ACC112 (cell line): ENCODE results near the gene FBP2.

ENCODE experiments used
- H2AFZ ChIP-seq: fragments of 200-600 bp; sonication (generic); one replicate; pipeline ENCODE4 v1.6.0; 2017; ENCODE audit warnings: antibody characterized with exemption, low read length; ENCODE audit not compliant: unreplicated experiment
- H3K27ac ChIP-seq: fragments of 200-600 bp; sonication (generic); 2 replicates; pipeline ENCODE4 v1.5.1; 2014; ENCODE audit warnings: low read depth, mild to moderate bottlenecking, antibody characterized with exemption, low read length, moderate library complexity
- H3K27me3 ChIP-seq: fragments of 200-600 bp; sonication (generic); 2 replicates; pipeline ENCODE4 v1.6.1; 2014; ENCODE audit warnings: mild to moderate bottlenecking, antibody characterized with exemption, low read length, moderate library complexity, mixed read lengths; ENCODE audit not compliant: insufficient read depth
- H3K36me3 ChIP-seq: fragments of 200-600 bp; sonication (generic); 2 replicates; pipeline ENCODE4 v1.6.1; 2016; ENCODE audit warnings: mild to moderate bottlenecking, antibody characterized with exemption, low read length, moderate library complexity, mixed read lengths; ENCODE audit not compliant: insufficient read depth
- H3K4me1 ChIP-seq: fragments of 200-600 bp; sonication (generic); one replicate; pipeline ENCODE4 v1.6.1; 2016; ENCODE audit warnings: low read length, mixed read lengths; ENCODE audit not compliant: insufficient read depth, unreplicated experiment, control insufficient read depth
- H3K4me3 ChIP-seq: fragments of 200-600 bp; sonication (generic); 2 replicates; pipeline ENCODE4 v1.5.1; 2014; ENCODE audit warnings: mild to moderate bottlenecking, low read depth, low read length
- H3K79me2 ChIP-seq: fragments of 200-600 bp; sonication (generic); one replicate; pipeline ENCODE4 v1.6.0; 2016; ENCODE audit warnings: low read length; ENCODE audit not compliant: control insufficient read depth, unreplicated experiment, insufficient read depth

The FBP2 gene

GRCh38 chr9:94586814-94587213 lies 6.8 kb downstream of the FBP2 start:
- H3K4me1 ChIP-seq = peaks cover 11% of the 10 kb centered on the region
- H3K79me2 ChIP-seq = no peaks in the 10 kb centered on the region
- H2AFZ ChIP-seq = peak overlapping the region; percentile 61
- H3K27ac ChIP-seq = no peak overlapping the region; the same call in 1 of the 2 replicates
- peak overlapping the region; percentile 21 for H3K4me3 ChIP-seq
- H3K27me3 ChIP-seq = peaks cover 12% of the 10 kb centered on the region
- no peaks in the 10 kb centered on the region for H3K36me3 ChIP-seq

DNA sequence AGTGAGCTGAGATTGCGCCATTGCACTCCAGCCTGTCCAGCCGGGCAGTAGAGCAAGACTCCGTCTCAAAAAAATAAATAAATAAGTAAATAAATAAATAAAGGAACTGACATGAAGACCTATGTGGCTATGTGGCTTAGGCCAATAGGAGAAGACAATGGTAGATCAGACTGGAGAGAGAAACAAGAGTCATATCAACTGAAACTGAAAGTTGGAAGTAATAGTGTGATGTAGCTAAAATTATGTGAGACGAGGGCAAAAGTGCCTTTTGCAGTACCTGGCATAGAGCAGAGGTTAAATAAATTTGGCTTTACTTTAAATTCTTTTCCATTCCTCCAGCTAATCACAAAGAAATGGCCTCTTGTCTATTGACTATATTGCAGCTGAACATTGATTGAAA lies 7.3 kb downstream of the FBP2 start:
- H3K4me3 ChIP-seq = peak overlapping the region; percentile 21
- no peak overlapping the region; the same call in 1 of the 2 replicates for H3K27ac ChIP-seq
- H3K4me1 ChIP-seq = peaks cover 11% of the 10 kb centered on the region
- H3K36me3 ChIP-seq = no peaks in the 10 kb centered on the region
- H3K79me2 ChIP-seq = no peaks in the 10 kb centered on the region
- peaks cover 7% of the 10 kb centered on the region; the same call in 1 of the 2 replicates for H3K27me3 ChIP-seq
- peak overlapping the region; percentile 61 for H2AFZ ChIP-seq

GRCh38 chr9:94584555-94584954 lies 9.1 kb downstream of the FBP2 start:
- no peak overlapping the region for H3K27ac ChIP-seq
- H2AFZ ChIP-seq = no peak overlapping the region
- no peak overlapping the region for H3K4me3 ChIP-seq
- no peaks in the 10 kb centered on the region for H3K79me2 ChIP-seq
- no peaks in the 10 kb centered on the region for H3K36me3 ChIP-seq
- peaks cover 11% of the 10 kb centered on the region for H3K4me1 ChIP-seq
- no peaks in the 10 kb centered on the region for H3K27me3 ChIP-seq

DNA sequence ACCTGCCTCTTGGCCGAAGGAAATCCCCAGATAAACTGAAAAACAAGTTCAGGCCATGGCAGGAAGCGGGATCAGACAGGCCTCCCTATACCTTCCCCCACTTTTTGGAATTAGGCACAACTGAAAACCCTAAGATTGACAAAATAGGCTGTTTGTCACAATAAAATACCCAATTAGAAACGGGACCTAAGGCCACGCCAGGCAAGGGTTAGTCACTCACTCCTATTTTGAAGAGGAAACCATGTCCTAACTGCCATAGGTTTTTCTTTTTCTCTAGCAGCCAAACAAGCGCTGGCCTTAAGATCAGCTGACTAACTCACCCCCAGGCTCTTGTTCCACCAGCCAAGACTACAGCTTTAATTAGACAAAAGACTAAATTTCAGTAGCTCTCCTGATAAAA lies 11.9 kb downstream of the FBP2 start:
- Histone ChIP-seq H3K27ac (no peak overlapping the region), H3K36me3 (no peaks in the 10 kb centered on the region), H2AFZ (no peak overlapping the region), H3K27me3 (no peaks in the 10 kb centered on the region), H3K79me2 (no peaks in the 10 kb centered on the region), H3K4me3 (no peak overlapping the region), H3K4me1 (peaks cover 3% of the 10 kb centered on the region)

DNA sequence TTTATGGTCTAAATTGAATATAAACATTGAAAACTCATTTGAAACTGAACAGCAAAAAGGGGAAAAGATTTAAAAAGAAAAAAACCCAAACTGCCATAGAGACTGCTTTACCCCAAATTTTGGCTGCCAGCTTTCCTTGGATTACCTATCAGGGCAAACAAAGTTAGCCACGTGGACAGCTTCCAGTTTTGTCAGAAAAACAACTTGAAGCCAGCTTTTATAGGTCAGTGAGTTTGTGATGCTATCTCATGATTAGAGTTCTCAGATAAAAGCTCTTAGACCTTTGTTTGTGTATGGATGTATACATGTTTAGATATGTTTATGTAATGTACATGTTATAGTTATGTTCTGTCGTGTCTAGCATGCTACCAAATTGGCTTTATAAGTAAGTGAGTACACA lies 16.1 kb downstream of the FBP2 start:
- Histone ChIP-seq H3K4me1 (no peaks in the 10 kb centered on the region), H2AFZ (no peak overlapping the region), H3K36me3 (no peaks in the 10 kb centered on the region), H3K4me3 (no peak overlapping the region), H3K27me3 (peaks cover 17% of the 10 kb centered on the region), H3K79me2 (no peaks in the 10 kb centered on the region), H3K27ac (no peak overlapping the region)

GRCh38 chr9:94577036-94577435 lies 16.6 kb downstream of the FBP2 start:
- Histone ChIP-seq H3K27ac (no peak overlapping the region), H3K79me2 (no peaks in the 10 kb centered on the region), H3K27me3 (peaks cover 22% of the 10 kb centered on the region), H3K36me3 (no peaks in the 10 kb centered on the region), H2AFZ (no peak overlapping the region), H3K4me3 (no peak overlapping the region), H3K4me1 (no peaks in the 10 kb centered on the region)

DNA sequence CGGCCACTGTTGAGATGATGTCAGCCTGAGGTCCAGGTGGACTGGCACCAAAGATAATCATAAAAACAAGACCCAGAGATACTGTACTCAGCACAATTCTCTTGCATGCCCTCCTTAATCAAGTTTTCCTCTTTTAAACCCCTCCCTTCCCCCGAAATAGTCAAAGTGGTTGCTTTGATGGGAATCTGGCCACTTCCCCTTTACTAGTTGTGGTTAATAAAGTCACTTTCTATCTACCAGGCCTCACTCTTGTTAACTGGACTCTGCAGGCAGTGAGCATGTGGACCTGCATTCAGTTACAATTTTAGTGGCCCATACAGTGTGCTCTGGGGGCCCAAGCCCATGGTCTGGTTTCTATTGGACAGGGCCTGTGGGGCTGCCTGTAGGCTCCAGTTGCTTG lies 17.5 kb downstream of the FBP2 start:
- H3K36me3 ChIP-seq = no peaks in the 10 kb centered on the region
- no peak overlapping the region for H2AFZ ChIP-seq
- H3K27ac ChIP-seq = no peak overlapping the region
- peaks cover 31% of the 10 kb centered on the region for H3K27me3 ChIP-seq
- no peaks in the 10 kb centered on the region for H3K79me2 ChIP-seq
- no peaks in the 10 kb centered on the region for H3K4me1 ChIP-seq
- H3K4me3 ChIP-seq = no peak overlapping the region

- no peaks in the 10 kb centered on the region for H3K79me2 ChIP-seq
- no peak overlapping the region for H3K27ac ChIP-seq
- no peaks in the 10 kb centered on the region for H3K36me3 ChIP-seq
- H2AFZ ChIP-seq = no peak overlapping the region
- no peak overlapping the region for H3K4me3 ChIP-seq
- H3K27me3 ChIP-seq = peaks cover 54% of the 10 kb centered on the region
- no peaks in the 10 kb centered on the region for H3K4me1 ChIP-seq
These were observed 24.5 kb downstream of the FBP2 start for GRCh38 chr9:94568972-94569712.

GRCh38 chr9:94568250-94568889 lies 25.3 kb downstream of the FBP2 start:
- Histone ChIP-seq H3K4me1 (no peaks in the 10 kb centered on the region), H3K36me3 (no peaks in the 10 kb centered on the region), H3K27me3 (peaks cover 46% of the 10 kb centered on the region), H3K4me3 (no peak overlapping the region), H3K79me2 (no peaks in the 10 kb centered on the region), H2AFZ (no peak overlapping the region), H3K27ac (no peak overlapping the region)

DNA sequence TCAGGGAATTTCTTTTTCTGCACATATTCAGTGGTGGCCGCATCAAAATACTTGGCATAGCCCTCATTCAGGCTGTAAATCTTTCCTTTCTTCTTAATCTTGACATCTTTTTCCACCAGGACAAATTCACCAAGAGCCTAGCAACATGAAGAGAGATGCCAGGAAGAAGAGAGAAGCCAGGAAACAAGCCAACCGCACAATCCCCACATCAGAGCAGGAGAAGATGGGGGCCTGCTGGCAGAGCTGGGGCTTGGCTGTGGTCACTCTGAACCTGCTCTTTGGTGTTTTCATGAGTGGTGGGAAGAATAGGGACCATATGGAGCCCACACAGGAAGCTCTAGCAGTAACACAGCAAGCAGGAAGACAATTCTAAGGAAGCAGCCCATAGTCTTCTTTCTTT lies 26.4 kb downstream of the FBP2 start:
- Histone ChIP-seq H3K27me3 (peaks cover 38% of the 10 kb centered on the region), H3K4me3 (no peak overlapping the region), H2AFZ (no peak overlapping the region), H3K27ac (no peak overlapping the region), H3K36me3 (no peaks in the 10 kb centered on the region), H3K79me2 (no peaks in the 10 kb centered on the region), H3K4me1 (no peaks in the 10 kb centered on the region)

DNA sequence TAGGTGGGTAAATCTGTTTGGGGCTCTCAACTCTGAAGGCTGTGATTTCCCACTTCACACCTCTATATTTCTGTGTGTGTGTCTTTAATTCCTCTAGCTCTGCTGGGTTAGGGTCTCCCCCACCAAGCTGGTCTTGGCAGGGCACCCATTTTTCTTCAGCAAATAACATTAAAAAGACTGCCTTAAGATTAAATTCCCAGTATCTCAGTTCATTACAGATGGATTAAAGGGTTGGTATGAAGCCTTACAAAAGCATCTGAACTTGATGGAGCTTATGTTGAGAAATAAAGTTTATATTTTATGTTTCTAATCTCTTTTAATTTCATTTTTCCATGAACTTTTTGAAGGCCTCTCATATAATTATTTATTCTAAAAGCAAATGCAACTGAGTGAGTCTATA lies 27.1 kb downstream of the FBP2 start:
- Histone ChIP-seq H2AFZ (no peak overlapping the region), H3K27me3 (peaks cover 31% of the 10 kb centered on the region), H3K79me2 (no peaks in the 10 kb centered on the region), H3K4me1 (no peaks in the 10 kb centered on the region), H3K36me3 (no peaks in the 10 kb centered on the region), H3K4me3 (no peak overlapping the region), H3K27ac (no peak overlapping the region)
